Adrenal gland (tissue), 5 donors: Measurements from ENCODE around the gene SH3YL1.

Experiments used
- CTCF ChIP-seq, 6 experiments: fragments of 450-650 bp in 4 of 6; fragments of 200-600 bp in 2 of 6; sonication (generic) in 1 of 6; IDR thresholded peaks; 1 replicate in 5 of 6; 2 replicates in 1 of 6; pipeline versions ENCODE4 v1.5.1 to v1.8.0; 2016 to 2021; ENCODE audit warnings: antibody characterized with exemption in 6 of 6, mild to moderate bottlenecking in 2 of 6, moderate library complexity in 1 of 6
- POLR2A ChIP-seq, 2 donors: fragments of 450-650 bp; IDR thresholded peaks; one replicate each; pipeline ENCODE4 v1.6.1; 2017; ENCODE audit warnings: antibody characterized with exemption in 2 of 2, mild to moderate bottlenecking in 2 of 2, moderate library complexity in 1 of 2
- donor health status: DM: no; HTN: no; CAD: no.

GRCh38 chr2:203401-203800 lies 60.4 kb downstream of the SH3YL1 start:
- no peak for TF ChIP-seq CTCF (IDR thresholded peaks at IDR 0.05)
- TF ChIP-seq POLR2A (IDR thresholded peaks at IDR 0.05): no peak
